22Rv1 (cell line): Measurements from ENCODE around the gene PPP1R14B.

Experiments used
- H3K27ac ChIP-seq: fragments of 450-650 bp; 2 replicates; pipeline ENCODE4 v1.5.1; 2017
- ZFX ChIP-seq: fragments of 450-650 bp; IDR thresholded peaks from 2 replicates; pipeline ENCODE4 v1.6.1; 2017; ENCODE audit warnings: antibody characterized with exemption, borderline replicate concordance
- TF ChIP-seq, protein P1 (sequence below): fragments of 450-650 bp; IDR thresholded peaks from 2 replicates; pipeline ENCODE4 v1.5.1; 2017; ENCODE audit warnings: mild to moderate bottlenecking

PPP1R14B gene

DNA sequence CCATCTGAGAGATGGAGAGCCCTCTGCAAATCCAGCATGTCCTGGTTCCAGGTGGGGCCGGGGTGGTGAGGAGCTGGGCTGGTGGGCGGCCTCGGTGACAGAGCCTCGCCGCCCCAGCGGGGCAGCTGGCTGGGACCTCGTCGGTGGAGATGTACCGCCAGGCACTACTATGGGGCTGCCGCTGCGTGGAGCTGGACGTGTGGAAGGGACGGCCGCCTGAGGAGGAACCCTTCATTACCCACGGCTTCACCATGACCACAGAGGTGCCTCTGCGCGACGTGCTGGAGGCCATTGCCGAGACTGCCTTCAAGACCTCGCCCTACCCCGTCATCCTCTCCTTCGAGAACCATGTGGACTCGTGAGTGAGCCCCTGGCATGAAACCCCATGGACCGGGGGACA lies 11.6 kb upstream of the PPP1R14B start:
- TF ChIP-seq, protein P1, sequence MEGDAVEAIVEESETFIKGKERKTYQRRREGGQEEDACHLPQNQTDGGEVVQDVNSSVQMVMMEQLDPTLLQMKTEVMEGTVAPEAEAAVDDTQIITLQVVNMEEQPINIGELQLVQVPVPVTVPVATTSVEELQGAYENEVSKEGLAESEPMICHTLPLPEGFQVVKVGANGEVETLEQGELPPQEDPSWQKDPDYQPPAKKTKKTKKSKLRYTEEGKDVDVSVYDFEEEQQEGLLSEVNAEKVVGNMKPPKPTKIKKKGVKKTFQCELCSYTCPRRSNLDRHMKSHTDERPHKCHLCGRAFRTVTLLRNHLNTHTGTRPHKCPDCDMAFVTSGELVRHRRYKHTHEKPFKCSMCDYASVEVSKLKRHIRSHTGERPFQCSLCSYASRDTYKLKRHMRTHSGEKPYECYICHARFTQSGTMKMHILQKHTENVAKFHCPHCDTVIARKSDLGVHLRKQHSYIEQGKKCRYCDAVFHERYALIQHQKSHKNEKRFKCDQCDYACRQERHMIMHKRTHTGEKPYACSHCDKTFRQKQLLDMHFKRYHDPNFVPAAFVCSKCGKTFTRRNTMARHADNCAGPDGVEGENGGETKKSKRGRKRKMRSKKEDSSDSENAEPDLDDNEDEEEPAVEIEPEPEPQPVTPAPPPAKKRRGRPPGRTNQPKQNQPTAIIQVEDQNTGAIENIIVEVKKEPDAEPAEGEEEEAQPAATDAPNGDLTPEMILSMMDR, result no peak
- no peak for TF ChIP-seq ZFX
- no peak overlapping the region for H3K27ac ChIP-seq

DNA sequence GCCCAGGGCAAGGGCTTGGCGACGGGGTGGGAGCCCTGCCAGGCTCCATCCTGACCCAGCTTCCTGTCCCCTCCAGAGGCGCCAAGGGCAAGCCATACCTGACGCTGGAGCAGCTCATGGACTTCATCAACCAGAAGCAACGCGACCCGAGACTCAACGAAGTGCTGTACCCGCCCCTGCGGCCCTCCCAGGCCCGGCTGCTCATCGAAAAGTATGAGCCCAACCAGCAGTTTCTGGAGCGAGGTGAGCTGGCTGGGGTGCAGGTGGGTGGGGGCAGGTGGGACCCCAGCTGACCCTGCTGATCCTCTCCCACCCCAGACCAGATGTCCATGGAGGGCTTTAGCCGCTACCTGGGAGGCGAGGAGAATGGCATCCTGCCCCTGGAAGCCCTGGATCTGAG lies 9.6 kb upstream of the PPP1R14B start:
- H3K27ac ChIP-seq, result no peak overlapping the region
- no peak for TF ChIP-seq ZFX
- TF ChIP-seq, protein P1, result no peak

DNA sequence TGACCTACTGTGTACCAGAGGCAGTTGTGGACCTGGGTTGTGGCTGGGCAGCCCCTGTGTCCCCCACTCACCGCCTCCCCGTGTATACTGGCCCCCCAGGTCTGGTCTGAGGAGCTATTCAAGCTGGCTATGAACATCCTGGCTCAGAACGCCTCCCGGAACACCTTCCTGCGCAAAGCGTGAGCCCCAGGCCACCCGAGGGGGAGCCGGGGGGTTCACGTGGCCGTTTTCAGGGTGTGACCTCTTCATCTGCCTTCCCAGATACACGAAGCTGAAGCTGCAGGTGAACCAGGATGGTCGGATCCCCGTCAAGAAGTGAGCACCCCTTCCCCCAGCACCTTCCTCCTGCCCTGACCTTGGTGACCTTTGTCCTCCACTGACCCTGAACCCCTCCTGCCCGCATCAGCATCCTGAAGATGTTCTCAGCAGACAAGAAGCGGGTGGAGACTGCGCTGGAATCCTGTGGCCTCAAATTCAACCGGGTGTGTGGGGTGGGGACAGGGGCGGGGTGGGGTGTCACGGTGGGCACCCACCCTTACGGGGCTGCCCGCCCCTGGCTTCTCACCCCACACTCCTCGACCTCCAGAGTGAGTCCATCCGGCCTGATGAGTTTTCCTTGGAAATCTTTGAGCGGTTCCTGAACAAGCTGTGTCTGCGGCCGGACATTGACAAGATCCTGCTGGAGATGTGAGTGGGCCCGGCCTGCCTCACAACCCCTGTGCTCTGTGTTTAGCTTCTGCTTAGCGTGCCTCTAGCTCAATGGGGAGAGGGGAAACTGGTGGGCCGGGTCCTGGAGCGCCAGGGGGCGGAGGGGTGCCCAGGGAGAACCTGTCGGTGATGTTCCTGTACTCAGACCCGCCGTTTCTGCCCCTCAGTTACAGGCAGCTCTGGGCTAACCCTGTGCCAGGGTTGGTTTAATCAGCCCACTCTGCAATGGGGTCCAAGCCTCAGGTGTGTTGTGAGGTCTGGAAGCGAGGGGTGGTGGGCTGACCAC lies 8.7 kb upstream of the PPP1R14B start:
- H3K27ac ChIP-seq, result no peak overlapping the region
- TF ChIP-seq, protein P1, result no peak
- TF ChIP-seq ZFX, result no peak

DNA sequence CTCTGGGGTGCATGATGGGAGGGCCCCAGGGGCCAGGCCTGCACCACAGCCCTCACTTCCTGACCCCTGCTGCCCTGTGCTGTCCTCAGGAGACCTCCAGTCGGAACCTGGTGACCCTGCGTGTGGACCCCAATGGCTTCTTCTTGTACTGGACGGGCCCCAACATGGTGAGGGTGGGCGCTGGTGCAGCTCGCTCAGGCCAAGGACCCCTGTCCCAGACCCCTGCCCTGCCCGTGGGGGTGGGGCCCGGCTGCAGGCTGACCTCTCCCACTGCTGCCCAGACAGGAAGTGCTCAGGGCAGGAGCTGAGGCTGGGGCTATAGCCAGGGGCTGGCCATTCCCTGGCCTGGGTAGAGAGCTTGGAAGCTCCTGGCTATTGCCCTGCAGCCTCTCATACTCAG lies 7.6 kb upstream of the PPP1R14B start:
- TF ChIP-seq, protein P1, result no peak
- no peak for TF ChIP-seq ZFX

GRCh38 chr11:64253481-64253880 lies 6.7 kb upstream of the PPP1R14B start:
- TF ChIP-seq, protein P1, result no peak
- no peak for TF ChIP-seq ZFX
- peak overlapping the region; percentile 82 for H3K27ac ChIP-seq

More for the DNA sequence above, 7.6 kb upstream of the PPP1R14B start:
- H3K27ac ChIP-seq, result no peak overlapping the region

DNA sequence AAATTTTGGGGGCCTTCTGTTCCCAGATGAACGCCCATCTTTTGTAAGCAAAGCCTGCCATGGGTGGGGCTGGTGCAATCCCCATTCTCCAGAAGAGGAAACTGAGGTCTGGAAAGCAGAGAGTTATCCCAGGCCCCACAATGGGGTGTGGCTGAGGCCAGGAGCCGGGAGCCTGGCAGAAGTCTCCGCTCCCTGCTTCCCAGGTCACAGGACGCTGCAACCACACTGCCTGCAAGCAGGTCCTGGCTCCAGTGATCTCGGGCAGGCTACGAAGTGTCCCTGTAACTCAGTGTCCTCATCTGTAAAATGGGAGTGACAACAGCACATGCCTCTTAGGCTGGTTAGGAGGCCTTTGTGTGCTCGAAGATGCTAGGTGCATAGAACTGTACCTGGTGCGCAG lies 6.3 kb upstream of the PPP1R14B start:
- no peak for TF ChIP-seq ZFX
- TF ChIP-seq, protein P1, result no peak
- H3K27ac ChIP-seq, result peak overlapping the region; percentile 82
